Measurements from ENCODE around the gene HTR2B. TPM values are rescaled to one million over a fixed set of nuclear protein-coding genes. Genes with fewer than 3 reads are reported as not detected.
A peak's percentile ranks its signal among the peaks of the same experiment; 100 is the strongest.
"Not testable (repeated sequence)": the region's sequence is repeated elsewhere in the genome, so short reads cannot be mapped to it uniquely, and the experiment has no call there.

HTR2B gene
- total and polyA plus RNA-seq, 5 donors from 2014 or later = 0.08 to 1.2 (median 0.28) TPM

DNA sequence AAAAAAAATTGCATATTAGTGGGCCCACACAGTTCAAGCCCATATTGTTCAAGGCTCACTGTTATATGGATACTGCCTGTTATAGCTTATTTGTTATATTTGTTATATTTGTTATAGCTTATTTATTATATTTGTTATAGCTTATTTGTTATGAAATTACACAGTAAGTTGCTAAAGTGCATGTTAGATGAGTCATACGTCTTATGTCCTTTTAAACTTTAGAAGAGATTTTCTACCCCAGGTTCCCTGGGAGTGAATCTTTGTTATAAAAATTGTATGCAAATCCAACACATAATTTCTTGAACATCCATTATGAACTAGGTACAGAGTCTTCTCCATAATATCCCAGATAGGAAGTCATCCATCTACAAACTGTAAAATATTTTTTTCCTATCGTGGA is 22.1 kb downstream of the HTR2B start:
- H3K4me3 ChIP-seq (ENCODE audit: low read depth, low read length) = no peak overlapping the region
- peaks cover 25% of the 10 kb centered on the region for H3K36me3 ChIP-seq (ENCODE audit: control insufficient read depth, insufficient read depth, low read length)
- H3K9me3 ChIP-seq (ENCODE audit: control insufficient read depth in 2 of 2, low read length in 2 of 2) = peaks cover 6 to 16% of the 10 kb centered on the region in 2 experiments
- Mint-ChIP-seq H3K36me3 (peaks cover 25% of the 10 kb centered on the region), H3K4me1 (peaks cover 4 to 15% (median 9%) of the 10 kb centered on the region in 4 donors), H3K27me3 (no peaks in the 10 kb centered on the region), H3K27ac (peak overlapping the region in 2 of 3 donors; percentile 41 to 48), H3K9me3 (peaks cover 0 to 21% (median 3%) of the 10 kb centered on the region in 7 donors), H3K4me3 (no peak overlapping the region)
- ATAC-seq (ENCODE audit: low read depth in 2 of 2) = no peak
- no peaks in the 10 kb centered on the region for H3K4me1 ChIP-seq (ENCODE audit: control insufficient read depth, insufficient read depth, low read length, poor library complexity, severe bottlenecking)
- H3K27me3 ChIP-seq (ENCODE audit: control insufficient read depth, insufficient read depth, low read length) = no peaks in the 10 kb centered on the region
- no peak overlapping the region for H3K27ac ChIP-seq (ENCODE audit: insufficient read depth, low read length, poor library complexity, severe bottlenecking)
- no peak for DNase-seq

DNA sequence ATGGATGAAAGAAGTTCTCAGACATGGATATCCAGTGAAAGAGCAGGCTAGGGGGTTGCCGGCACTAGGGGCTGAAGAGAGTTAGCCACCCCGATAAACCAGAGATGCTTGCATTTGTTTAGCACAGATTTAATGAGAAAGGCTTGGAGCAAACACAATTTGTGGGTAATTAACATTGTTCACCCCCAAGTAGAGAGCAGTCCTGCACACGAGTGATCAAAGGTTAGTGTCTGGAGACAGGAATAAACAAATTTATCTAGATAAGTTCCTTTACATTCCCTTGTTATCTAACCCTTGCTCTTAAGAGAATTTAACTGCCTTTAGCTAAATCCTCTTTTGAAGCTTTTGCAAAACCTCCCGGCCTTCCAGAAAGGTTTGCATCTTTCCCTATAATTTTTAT is 23.9 kb downstream of the HTR2B start:
- Histone ChIP-seq H3K27ac (ENCODE audit: insufficient read depth, low read length, poor library complexity, severe bottlenecking) (no peak overlapping the region), H3K4me3 (ENCODE audit: low read depth, low read length) (no peak overlapping the region), H3K4me1 (ENCODE audit: control insufficient read depth, insufficient read depth, low read length, poor library complexity, severe bottlenecking) (no peaks in the 10 kb centered on the region), H3K27me3 (ENCODE audit: control insufficient read depth, insufficient read depth, low read length) (no peaks in the 10 kb centered on the region), H3K36me3 (ENCODE audit: control insufficient read depth, insufficient read depth, low read length) (peaks cover 31% of the 10 kb centered on the region), H3K9me3 (ENCODE audit: control insufficient read depth in 2 of 2, low read length in 2 of 2) (peaks cover 6 to 16% of the 10 kb centered on the region in 2 experiments)
- Mint-ChIP-seq H3K36me3 (peaks cover 39% of the 10 kb centered on the region), H3K4me3 (no peak overlapping the region), H3K27ac (peak overlapping the region in 1 of 3 donors; percentile 3), H3K27me3 (no peaks in the 10 kb centered on the region), H3K4me1 (peaks cover 5 to 15% (median 9%) of the 10 kb centered on the region in 4 donors), H3K9me3 (peaks cover 0 to 25% (median 4%) of the 10 kb centered on the region in 7 donors)
- DNase-seq = no peak
- ATAC-seq (ENCODE audit: low read depth in 2 of 2) = no peak

DNA sequence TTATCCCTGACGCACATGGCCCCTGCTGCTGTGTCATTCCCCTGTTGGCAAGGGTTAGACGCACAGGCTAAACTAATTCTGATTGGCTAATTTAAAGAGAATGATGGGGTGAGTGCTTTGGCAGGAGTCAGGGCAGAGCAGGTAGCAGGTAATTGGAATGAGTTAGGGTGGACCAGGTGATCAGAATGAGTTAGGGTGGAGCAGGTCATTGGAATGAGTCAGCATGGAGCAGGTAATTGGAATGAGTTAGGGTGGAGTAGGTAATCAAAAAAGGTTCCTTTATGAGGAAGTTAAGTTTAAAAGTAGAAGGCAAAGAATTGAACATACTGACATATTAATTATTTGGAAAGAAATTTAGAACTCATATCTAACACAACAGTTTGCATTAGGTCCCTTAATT is 24.5 kb downstream of the HTR2B start:
- peaks cover 36% of the 10 kb centered on the region for H3K36me3 ChIP-seq (ENCODE audit: control insufficient read depth, insufficient read depth, low read length)
- not testable (repeated sequence) for H3K4me3 ChIP-seq (ENCODE audit: low read depth, low read length); H3K4me1 ChIP-seq (ENCODE audit: control insufficient read depth, insufficient read depth, low read length, poor library complexity, severe bottlenecking); H3K27ac Mint-ChIP-seq; H3K27me3 Mint-ChIP-seq; ATAC-seq (ENCODE audit: low read depth in 2 of 2); DNase-seq; H3K27me3 ChIP-seq (ENCODE audit: control insufficient read depth, insufficient read depth, low read length); H3K27ac ChIP-seq (ENCODE audit: insufficient read depth, low read length, poor library complexity, severe bottlenecking); H3K4me3 Mint-ChIP-seq
- peaks cover 6 to 16% of the 10 kb centered on the region in 2 experiments for H3K9me3 ChIP-seq (ENCODE audit: control insufficient read depth in 2 of 2, low read length in 2 of 2)
- H3K36me3 Mint-ChIP-seq = peaks cover 44% of the 10 kb centered on the region
- peaks cover 0 to 25% (median 4%) of the 10 kb centered on the region in 7 donors for H3K9me3 Mint-ChIP-seq
- peaks cover 5 to 15% (median 11%) of the 10 kb centered on the region in 4 donors for H3K4me1 Mint-ChIP-seq

DNA sequence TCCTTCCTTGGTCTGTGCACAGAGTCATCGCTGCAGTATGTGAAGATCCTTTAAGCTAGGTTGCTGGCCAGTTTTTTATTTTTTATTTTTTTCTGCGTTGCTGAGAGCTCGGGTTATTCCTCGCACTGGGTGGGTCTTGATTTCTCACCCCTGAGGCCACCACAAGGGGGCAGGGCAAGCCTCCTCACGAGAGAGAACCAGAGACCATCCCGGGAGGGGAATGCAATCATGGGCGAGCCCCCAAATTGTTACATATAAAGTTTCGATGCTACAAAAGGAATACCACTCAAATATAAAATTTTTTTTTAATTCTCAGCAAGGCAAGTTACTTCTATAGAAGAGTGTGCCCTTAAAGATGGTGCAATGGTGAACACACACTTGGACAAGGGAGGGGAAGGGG is 24.9 kb downstream of the HTR2B start:
- H3K36me3 Mint-ChIP-seq = peaks cover 48% of the 10 kb centered on the region

DNA sequence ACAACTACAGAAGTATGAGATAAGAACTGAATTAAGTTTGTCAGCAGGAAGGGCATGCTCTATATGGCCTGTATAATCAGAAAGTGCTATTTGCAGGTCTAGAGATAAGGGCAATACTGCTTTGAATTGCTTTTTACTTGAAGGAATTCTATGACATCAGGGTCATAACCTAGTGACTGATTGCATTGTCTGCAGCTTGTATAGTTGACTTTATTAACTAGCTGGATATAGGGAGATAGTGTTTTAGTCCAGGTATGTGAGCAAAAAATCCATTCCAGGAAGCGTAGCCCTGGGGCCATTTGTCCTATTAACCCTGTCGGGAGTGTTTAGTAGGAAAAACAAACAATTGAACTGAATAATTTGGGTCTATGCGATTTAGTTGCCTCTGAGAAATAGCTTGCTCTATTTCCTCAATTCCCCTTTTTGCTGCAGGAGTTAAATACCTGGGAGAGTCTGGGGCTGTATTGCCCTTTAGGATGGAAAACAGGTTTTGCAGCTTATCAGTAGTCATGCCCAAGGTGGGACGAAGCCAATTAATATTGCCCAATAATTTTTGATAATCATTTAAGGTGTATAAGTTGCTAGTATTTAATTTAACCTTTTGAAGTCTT is 30.0 kb downstream of the HTR2B start:
- Mint-ChIP-seq H3K27me3 (no peaks in the 10 kb centered on the region), H3K4me1 (peaks cover 0 to 5% (median 0%) of the 10 kb centered on the region in 4 donors), H3K4me3 (no peak overlapping the region), H3K9me3 (peaks cover 0 to 19% (median 2%) of the 10 kb centered on the region in 7 donors), H3K27ac (no peak overlapping the region), H3K36me3 (peaks cover 72% of the 10 kb centered on the region)
- no peaks in the 10 kb centered on the region for H3K27me3 ChIP-seq (ENCODE audit: control insufficient read depth, insufficient read depth, low read length)
- DNase-seq (no peak), ATAC-seq (ENCODE audit: low read depth in 2 of 2) (no peak)
- H3K27ac ChIP-seq (ENCODE audit: insufficient read depth, low read length, poor library complexity, severe bottlenecking) = no peak overlapping the region
- H3K4me1 ChIP-seq (ENCODE audit: control insufficient read depth, insufficient read depth, low read length, poor library complexity, severe bottlenecking) = no peaks in the 10 kb centered on the region
- peaks cover 42% of the 10 kb centered on the region for H3K36me3 ChIP-seq (ENCODE audit: control insufficient read depth, insufficient read depth, low read length)
- no peak overlapping the region for H3K4me3 ChIP-seq (ENCODE audit: low read depth, low read length)
- peaks cover 6 to 11% of the 10 kb centered on the region in 2 experiments for H3K9me3 ChIP-seq (ENCODE audit: control insufficient read depth in 2 of 2, low read length in 2 of 2)

More for the DNA sequence above, 24.9 kb downstream of the HTR2B start:
- Histone ChIP-seq H3K36me3 (ENCODE audit: control insufficient read depth, insufficient read depth, low read length) (peaks cover 39% of the 10 kb centered on the region), H3K27ac (ENCODE audit: insufficient read depth, low read length, poor library complexity, severe bottlenecking) (no peak overlapping the region), H3K4me3 (ENCODE audit: low read depth, low read length) (no peak overlapping the region), H3K4me1 (ENCODE audit: control insufficient read depth, insufficient read depth, low read length, poor library complexity, severe bottlenecking) (no peaks in the 10 kb centered on the region), H3K27me3 (ENCODE audit: control insufficient read depth, insufficient read depth, low read length) (no peaks in the 10 kb centered on the region), H3K9me3 (ENCODE audit: control insufficient read depth in 2 of 2, low read length in 2 of 2) (peaks cover 6 to 16% of the 10 kb centered on the region in 2 experiments)
- Mint-ChIP-seq H3K9me3 (peaks cover 0 to 25% (median 4%) of the 10 kb centered on the region in 7 donors), H3K27ac (peak overlapping the region in 1 of 3 donors; percentile 26), H3K4me3 (no peak overlapping the region), H3K27me3 (no peaks in the 10 kb centered on the region), H3K4me1 (peaks cover 5 to 15% (median 11%) of the 10 kb centered on the region in 4 donors)
- DNase-seq (no peak), ATAC-seq (ENCODE audit: low read depth in 2 of 2) (no peak)

DNA sequence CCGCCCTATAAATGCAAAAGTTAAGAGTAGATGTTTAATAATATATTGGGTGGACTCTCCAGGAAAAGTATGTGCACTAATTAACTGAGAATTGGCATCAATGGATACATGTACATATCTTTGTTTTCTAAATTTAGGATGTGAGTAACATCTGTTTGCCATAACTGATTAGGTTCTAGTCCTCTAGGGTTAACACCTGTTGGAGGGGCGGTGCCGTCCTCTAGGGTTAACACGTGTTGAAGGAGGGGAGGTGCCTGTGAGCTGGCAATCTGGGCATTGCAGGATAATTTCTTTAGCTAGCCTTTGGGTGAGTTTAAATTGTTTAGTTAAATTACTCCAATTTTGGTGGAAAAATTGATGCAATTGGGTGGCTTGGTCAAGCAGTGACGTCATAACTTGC is 30.9 kb downstream of the HTR2B start:
- Mint-ChIP-seq H3K27me3 (no peaks in the 10 kb centered on the region), H3K9me3 (peaks cover 0 to 11% (median 2%) of the 10 kb centered on the region in 7 donors), H3K27ac (no peak overlapping the region), H3K4me1 (peaks cover 0 to 5% (median 0%) of the 10 kb centered on the region in 4 donors), H3K4me3 (no peak overlapping the region), H3K36me3 (peaks cover 75% of the 10 kb centered on the region)
- peaks cover 44% of the 10 kb centered on the region for H3K36me3 ChIP-seq (ENCODE audit: control insufficient read depth, insufficient read depth, low read length)
- DNase-seq = no peak
- H3K9me3 ChIP-seq (ENCODE audit: control insufficient read depth in 2 of 2, low read length in 2 of 2) = peaks cover under 1 to 2% of the 10 kb centered on the region in 2 experiments
- H3K27ac ChIP-seq (ENCODE audit: insufficient read depth, low read length, poor library complexity, severe bottlenecking) = no peak overlapping the region
- H3K4me1 ChIP-seq (ENCODE audit: control insufficient read depth, insufficient read depth, low read length, poor library complexity, severe bottlenecking) = no peaks in the 10 kb centered on the region
- no peaks in the 10 kb centered on the region for H3K27me3 ChIP-seq (ENCODE audit: control insufficient read depth, insufficient read depth, low read length)
- ATAC-seq (ENCODE audit: low read depth in 2 of 2) = no peak
- no peak overlapping the region for H3K4me3 ChIP-seq (ENCODE audit: low read depth, low read length)

DNA sequence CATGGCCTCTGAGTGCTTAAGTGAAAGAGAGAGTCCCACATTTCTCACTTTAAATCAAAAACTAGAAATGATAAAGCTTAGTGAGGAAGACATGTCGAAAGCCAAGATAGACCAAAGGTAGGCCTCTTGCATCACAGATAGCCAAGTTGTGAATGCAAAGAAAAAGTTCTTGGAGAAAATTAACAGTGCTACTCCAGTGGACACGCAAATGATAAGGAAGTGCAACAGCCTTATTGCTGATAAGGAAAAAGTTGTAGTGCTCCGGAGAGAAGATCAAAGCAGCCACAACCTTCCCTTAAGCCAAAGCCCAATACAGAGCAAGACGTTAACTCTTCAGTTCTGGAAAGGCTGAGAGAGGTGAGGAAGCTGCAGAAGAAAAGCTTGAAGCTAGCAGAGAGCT is 36.1 kb downstream of the HTR2B start:
- Mint-ChIP-seq H3K27me3 (no peaks in the 10 kb centered on the region), H3K4me3 (no peak overlapping the region), H3K4me1 (peaks cover 0 to under 1% (median 0%) of the 10 kb centered on the region in 4 donors), H3K9me3 (no peaks in the 10 kb centered on the region), H3K36me3 (peaks cover 53% of the 10 kb centered on the region), H3K27ac (no peak overlapping the region)
- DNase-seq (no peak), ATAC-seq (ENCODE audit: low read depth in 2 of 2) (no peak)
- Histone ChIP-seq H3K9me3 (ENCODE audit: control insufficient read depth in 2 of 2, low read length in 2 of 2) (no peaks in the 10 kb centered on the region), H3K4me1 (ENCODE audit: control insufficient read depth, insufficient read depth, low read length, poor library complexity, severe bottlenecking) (no peaks in the 10 kb centered on the region), H3K27me3 (ENCODE audit: control insufficient read depth, insufficient read depth, low read length) (no peaks in the 10 kb centered on the region), H3K36me3 (ENCODE audit: control insufficient read depth, insufficient read depth, low read length) (peaks cover 58% of the 10 kb centered on the region), H3K27ac (ENCODE audit: insufficient read depth, low read length, poor library complexity, severe bottlenecking) (no peak overlapping the region), H3K4me3 (ENCODE audit: low read depth, low read length) (no peak overlapping the region)

DNA sequence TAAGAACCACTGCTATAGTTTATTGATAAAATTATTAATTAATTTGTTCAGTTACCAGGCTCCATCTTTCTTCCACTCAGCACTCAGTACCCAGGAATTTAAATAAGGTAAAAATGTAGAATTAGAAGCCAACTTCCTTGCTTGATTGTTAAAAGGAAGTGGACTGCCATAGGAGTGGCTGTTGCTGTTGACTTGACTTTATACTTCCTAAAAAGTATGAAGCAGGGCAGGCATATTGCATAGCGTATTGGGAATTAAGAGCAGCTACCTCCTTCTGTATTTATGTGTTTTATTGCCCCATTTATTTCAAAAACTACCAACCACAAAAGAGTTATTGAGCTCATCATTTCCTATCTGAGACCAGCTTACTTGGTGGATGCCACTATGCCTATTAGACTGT is 40.3 kb downstream of the HTR2B start:
- H3K9me3 ChIP-seq (ENCODE audit: control insufficient read depth in 2 of 2, low read length in 2 of 2) = no peaks in the 10 kb centered on the region
- Mint-ChIP-seq H3K4me1 (peaks cover 0 to 7% (median 3%) of the 10 kb centered on the region in 4 donors), H3K27ac (no peak overlapping the region), H3K27me3 (no peaks in the 10 kb centered on the region), H3K4me3 (no peak overlapping the region), H3K36me3 (peaks cover 51% of the 10 kb centered on the region), H3K9me3 (no peaks in the 10 kb centered on the region)
- peaks cover 87% of the 10 kb centered on the region for H3K36me3 ChIP-seq (ENCODE audit: control insufficient read depth, insufficient read depth, low read length)
- ATAC-seq (ENCODE audit: low read depth in 2 of 2) = no peak
- H3K27me3 ChIP-seq (ENCODE audit: control insufficient read depth, insufficient read depth, low read length) = no peaks in the 10 kb centered on the region
- H3K4me3 ChIP-seq (ENCODE audit: low read depth, low read length) = no peak overlapping the region
- DNase-seq = no peak
- H3K27ac ChIP-seq (ENCODE audit: insufficient read depth, low read length, poor library complexity, severe bottlenecking) = no peak overlapping the region
- no peaks in the 10 kb centered on the region for H3K4me1 ChIP-seq (ENCODE audit: control insufficient read depth, insufficient read depth, low read length, poor library complexity, severe bottlenecking)
